NCI-H2196 treated with DMSO at 0.1 percent for 48 hours (cell line): ENCODE results near the gene EPHA4.

Experiments
- DNase-seq: peaks from one replicate; lab custom pipeline; 2025; ENCODE audit not compliant: unreplicated experiment; lab: John Stamatoyannopoulos, UW

The EPHA4 gene

DNA sequence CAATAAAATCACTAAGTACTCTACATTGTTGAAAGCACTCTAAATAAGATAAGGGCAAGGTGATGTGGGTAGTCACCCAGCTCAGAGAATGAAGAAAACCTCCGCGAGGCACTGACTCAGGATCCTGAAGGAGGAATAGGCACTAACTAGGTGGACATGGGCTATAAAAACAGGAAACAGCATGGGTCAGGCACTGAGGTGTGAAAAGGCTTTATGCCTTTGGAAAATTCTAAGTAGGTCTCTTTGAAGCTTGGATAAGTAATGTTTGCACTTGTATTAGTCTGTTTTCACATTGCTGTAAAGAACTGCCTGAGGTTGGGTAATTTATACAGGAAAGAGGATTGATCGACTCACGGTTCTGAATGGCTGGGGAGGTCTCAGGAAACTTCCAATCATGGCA is 161.6 kb downstream of the EPHA4 start:
- DNase-seq: no peak

DNA sequence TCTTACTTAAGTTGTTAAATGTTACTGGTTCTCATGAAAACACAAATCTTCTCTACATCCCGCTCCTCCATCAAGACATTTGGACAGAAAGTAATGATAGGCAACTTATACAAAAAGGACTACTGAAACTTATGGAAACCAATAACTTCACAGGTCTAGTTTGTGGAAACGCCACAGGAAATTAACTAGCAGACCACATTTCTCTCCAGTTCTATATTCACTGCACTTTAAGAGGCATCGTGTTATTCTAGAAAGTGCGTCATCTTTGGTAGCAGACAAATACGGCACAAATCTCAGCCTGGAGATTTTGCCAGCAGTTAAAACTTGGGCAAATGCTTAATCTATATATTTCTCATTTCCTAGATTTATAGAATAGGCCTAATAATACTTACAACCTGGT is 164.3 kb downstream of the EPHA4 start:
- DNase-seq: no peak

DNA sequence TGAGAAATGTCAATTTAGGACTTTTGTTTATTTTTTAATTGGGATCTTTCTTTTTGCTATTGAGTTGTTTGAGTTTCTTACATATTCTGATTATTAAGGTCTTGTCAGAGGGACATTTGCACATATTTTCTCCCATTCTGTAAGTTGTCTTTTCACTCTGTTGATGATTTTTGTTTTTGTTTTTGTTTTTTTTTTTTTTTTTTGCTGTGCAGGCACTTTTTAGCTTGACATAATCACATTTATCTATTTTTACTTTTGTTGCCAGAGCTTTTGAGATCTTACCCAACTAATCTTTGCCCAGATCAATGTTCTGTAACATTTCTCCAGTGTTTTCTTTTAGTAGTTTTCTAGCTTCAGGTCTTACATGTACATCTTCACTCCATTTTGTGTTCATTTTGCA is 166.6 kb downstream of the EPHA4 start:
- no peak for DNase-seq

DNA sequence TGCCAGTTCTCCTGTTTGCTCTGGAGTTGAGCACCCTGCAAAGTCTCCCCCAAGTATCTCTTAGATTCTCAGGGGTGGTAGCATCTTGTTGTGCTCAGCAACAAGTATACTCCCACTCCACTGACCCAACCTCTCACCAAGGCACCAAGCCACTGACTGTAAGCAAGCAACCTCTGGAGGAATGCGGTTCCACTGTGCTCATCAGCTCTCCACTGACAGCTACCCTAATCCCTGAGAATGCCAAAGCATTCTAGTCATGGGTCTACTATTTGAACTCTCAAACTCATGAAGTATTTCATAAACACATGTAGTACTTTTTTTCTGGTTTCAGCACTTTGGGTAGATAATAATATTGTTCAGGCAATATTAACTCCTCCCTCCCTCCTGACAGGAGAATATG is 170.0 kb downstream of the EPHA4 start:
- DNase-seq: no peak

DNA sequence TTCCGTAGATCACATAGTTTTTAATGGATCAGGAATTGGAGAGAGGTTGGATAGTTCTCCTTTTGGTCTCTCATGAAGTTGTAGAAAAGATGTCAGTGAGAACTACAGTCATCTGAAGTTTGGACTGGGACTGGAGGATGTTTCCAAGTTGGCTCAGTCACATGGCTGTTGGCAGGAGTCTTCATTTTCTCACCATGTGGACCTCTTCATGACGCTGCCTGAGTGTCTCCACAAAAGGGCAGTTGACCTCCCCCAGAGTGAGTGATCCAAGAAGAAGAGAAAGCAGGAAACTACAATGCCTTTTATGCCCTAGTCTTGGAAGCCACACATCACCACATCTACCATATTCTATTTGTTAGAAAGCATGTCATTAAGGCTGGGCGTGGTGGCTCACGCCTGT is 171.7 kb downstream of the EPHA4 start:
- no peak for DNase-seq

DNA sequence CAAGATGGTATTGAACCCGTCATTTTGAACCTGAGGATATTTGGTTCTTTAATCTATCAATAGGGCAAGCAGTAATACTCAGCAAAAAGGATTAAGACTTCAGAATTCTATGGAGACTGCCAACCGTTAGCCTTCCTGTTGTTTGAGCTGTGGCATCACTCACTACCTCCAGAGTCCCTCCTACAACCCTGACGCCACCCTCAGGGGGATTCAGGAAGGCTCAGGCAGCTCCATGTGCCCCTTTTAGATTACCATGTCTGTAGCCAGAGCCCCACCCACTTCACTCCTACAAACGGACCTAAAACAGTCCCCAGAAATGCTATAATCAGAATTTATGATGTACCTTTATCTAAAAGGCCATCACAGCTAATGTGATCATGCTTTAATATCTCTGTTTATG is 172.9 kb downstream of the EPHA4 start:
- DNase-seq: no peak

DNA sequence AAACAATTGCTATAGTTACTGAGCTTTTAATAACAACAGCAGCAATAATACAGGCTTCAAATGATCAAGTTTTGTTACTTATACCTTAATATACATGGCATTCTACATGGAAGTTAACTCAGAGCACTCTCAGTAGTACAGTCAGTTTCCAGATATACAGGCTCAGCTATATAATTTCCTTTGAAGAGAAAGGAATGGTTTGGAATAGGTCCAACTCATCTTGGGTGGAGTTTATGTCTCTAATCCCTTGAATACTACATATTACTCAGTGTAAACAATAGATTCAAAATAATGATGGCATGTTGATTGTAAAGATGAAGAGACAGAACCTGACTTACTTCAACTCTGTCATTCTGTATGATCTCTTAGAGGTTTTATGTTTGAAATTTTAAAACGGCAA is 174.9 kb downstream of the EPHA4 start:
- DNase-seq: no peak

DNA sequence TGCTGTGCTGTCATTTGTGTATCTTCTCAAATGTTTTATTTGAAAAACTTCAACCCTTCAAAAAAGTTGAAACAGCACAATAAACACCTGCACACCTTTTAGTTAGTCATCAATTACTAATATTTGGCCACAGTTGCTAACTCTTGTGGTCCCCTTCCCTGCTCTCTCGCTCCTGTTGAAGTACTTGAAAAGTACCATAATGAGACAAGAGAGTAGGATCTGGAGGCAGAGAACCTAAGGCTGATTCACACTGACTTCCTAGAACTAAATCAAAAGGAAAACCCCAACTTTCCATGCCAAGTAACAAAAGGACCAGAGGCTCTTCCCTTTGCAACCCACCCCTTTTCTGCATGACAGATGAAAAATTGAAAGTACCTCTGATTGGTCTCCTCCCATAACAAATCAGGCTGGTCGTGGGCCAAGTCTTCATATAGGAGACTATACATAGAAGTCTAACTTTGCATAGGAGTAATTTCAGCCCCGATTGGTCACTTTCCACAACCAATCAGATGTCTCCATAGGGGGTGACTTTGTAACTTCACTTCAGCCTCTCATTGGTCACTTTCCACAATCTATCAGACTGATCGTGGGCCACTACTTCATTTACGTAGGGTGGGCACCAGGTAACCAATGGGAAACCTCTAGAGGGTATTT is 179.7 kb downstream of the EPHA4 start:
- DNase-seq: no peak

DNA sequence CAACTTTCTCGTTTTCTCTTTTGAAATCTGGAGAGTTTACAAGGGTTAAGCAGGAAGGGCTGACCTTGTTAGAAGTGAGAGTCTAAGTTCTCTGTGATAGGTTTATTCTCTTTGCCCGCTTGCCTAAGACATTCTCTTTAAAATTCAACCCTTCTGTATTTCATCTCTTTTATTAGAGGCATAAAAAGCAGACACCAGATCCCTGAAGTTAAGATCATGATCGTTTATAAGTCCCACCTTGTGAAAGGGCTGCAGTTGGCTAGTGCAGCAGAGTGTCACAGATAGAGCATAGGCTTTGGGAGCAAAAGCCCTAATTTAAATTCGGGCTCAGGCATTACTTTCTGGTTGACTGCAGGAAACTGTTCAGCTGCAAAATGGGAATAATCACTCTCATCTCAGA is 181.2 kb downstream of the EPHA4 start:
- no peak for DNase-seq

DNA sequence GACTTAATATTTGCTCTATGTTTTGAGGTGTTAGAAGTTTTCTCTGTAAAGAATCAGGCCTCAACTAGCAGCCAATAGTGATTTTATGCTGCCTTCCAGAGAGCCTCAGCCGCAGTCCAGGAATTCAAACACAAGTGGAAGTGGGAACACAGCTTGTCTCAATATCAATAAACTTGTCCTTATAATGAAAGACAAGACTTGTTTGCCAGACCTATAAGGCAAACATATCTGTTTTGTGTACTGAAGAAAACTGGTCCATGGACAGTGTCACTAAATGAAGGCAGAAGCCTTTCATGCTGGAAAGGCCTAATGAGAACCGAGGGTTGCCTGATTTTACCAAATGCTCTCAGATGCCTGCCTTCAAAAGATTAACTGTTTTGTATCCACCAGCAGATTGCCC is 182.2 kb downstream of the EPHA4 start:
- no peak for DNase-seq

DNA sequence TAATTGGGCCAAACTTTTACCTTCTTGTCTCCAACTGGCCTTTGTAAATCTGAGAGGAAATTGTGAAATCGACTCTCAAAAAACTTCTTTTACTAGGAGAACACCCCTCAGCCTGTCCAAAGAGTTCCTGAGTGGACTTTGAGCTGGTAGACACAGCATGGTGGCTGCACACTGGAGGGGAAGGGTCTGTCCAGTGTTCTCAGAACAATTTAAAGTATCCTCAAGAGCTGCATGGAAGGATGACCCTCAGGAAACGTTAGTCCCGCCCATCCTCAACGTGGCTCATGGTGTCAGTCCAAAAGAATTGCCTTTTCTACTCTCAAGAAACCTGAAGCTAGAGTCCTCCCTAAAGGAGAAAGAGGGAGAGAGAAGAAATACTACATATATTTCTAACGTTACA is 182.7 kb downstream of the EPHA4 start:
- DNase-seq: no peak

DNA sequence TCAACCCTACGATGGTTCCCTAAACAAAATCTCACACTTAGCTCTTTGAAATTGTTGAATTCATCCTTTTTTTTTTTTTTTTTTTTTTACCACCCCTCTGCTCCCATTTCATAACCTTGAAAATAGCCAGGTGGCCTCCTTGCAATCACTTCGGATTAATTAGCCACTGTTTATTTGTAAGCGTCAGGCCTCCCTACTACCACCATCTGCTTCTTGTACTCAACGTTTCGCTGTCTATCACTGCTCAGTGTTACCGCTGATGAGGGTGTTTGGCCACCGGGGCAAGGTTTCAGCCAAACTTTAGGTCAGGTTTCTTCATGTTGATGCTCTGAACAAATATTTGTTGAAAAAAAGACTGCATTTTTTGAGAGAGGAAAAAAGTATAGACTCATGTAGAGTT is 183.2 kb downstream of the EPHA4 start:
- no peak for DNase-seq

DNA sequence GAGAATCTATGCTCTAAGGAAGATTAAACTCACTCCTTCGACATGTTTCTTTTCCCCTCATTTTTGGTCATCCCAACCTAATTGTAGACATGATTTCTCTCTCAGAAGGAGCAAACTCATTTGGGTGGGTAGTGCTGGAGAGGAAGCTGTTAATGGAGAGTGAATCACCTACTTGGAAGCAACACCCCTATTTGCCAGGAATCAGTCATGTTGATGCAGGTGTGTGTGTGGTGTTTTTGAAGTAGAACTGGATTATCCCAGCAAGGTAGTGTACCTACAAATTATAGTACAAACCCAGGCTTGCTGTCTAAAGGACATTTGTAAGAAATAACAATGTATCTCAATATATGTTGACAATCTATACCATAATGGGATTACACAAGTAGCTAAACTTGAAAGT is 186.4 kb downstream of the EPHA4 start:
- no peak for DNase-seq

DNA sequence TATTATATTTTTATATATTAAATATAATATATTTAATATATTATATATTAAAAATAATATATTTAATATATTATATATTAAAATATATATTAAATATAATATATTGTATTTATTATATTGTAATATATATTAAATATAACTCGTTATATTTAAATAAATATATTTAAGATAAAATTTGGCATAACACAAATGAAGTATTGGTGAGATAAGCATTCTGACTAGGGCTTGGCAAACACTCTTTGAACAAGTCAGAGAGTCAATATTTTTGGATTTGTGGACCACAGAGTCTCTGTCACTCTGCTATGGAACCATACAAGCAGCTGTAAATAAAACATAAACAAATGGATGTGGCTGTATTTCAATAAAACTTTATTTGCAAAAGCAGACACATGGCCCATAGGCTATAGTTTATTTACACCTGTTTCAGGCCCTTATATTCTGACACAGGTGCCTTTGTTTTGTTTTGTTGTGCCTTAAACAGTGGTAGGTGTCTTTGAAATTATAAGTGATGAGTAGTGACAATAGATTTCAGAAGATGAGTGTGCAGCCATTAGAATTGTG is 190.1 kb downstream of the EPHA4 start:
- DNase-seq: no peak

DNA sequence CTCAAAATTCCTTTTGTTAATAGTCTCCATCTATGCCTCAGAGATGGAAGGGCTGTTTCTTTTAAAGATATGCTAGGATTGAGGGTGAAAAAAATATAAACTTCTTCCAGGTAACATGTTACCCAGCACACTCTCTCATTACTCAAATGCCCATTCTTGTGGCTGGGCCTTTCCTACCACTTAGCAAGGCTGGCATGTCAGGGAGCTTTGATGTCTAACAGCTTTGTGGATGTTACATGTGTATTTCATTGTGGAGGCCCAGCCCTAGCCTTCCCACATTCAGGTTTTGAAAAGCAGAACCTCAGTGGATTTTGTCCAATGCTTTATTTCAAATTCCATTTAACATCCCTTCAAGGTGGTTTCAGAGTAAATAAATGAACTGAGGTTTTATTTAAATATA is 191.4 kb downstream of the EPHA4 start:
- DNase-seq: no peak

DNA sequence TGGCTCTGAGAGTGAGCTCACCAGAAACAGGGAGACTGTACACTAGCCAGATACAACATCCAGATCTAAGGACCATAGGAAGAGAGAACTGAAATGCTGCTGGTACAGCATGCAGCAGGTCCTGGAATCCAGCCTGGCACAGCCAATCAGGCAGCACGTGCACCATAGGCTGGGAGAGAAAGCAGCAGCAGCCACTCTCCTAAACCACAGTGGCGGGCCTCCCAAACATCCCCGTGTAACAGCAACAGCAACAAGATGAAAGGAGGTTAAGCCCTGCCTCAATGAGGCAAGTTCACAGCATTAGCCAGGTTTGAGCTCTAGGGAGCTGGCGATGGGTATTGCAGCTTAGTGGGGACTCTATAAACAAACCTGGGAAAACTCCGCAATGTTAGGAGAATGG is 192.0 kb downstream of the EPHA4 start:
- no peak for DNase-seq

DNA sequence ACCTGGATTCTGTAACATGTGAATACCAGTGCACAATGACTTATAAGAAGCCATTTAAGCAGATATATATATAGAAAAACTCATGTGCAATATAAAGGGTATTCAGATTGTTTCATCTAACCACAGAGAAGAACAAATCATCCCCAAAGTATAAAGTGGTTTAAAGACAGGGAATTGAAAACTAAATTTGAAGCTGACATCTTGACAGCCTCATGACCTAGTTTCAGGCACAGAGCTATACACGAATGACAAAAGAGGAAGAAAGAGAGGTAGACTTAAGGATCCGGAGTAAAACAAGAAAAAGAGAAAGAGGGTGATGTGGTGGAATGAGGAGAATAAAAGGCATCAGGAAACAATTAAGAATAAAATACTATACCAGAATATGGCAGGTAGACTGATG is 194.5 kb downstream of the EPHA4 start:
- no peak for DNase-seq

DNA sequence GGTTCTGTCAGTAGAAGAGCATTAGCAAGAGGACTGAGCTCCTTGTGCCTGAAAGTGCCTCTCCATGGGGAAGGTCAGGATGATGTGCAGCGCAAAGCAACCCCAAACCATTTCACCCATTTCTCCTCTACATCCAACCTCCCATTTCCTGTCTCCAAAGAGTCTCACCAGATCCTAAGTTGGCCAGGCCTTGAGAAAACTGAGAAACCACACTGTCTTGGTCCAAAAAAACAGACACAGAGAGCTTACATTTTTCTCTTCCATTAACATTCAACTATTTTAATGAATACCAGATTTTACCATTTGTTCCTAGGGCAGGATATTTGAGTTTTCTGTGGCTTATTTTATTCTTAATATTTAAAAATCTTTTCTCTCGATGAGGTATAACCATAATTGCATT is 195.0 kb downstream of the EPHA4 start:
- no peak for DNase-seq

DNA sequence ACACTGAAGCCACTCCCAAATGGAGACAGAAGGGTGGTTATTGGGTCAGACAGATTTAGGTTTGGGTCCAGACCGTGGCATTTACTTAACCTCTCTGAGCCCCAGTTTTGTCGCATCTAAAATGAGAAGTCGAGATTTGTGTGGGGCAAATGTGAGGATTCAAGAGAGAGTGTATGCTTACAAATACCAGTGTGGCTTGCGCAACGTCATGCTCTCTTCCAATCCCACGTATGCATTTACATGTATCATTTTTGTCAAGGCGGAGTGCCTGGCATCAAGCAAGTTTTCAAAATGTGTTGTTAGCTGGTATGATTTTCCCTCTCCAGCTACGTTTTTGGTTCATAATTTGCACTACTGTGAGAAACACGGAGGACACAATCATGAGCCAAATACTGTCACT is 197.9 kb downstream of the EPHA4 start:
- DNase-seq: no peak

DNA sequence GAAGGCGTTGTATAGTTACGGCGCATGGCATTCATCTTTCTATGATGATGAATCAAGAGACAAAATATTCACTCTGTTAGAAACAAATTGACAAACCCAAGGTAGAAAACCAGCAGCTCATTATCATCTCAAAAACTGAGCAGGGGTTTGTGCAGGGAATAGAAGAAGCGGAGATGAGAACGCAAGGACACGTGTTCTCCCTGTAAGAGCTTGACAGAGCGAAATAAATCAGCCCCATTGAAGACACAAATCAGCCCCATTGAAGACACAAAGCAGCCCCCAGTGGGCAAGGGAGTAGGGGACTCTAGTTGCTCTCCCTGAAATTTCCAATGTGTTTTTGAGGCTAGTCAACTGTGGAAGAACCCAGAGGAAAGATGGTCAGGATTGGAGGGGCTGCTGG is 199.2 kb downstream of the EPHA4 start:
- DNase-seq: no peak

DNA sequence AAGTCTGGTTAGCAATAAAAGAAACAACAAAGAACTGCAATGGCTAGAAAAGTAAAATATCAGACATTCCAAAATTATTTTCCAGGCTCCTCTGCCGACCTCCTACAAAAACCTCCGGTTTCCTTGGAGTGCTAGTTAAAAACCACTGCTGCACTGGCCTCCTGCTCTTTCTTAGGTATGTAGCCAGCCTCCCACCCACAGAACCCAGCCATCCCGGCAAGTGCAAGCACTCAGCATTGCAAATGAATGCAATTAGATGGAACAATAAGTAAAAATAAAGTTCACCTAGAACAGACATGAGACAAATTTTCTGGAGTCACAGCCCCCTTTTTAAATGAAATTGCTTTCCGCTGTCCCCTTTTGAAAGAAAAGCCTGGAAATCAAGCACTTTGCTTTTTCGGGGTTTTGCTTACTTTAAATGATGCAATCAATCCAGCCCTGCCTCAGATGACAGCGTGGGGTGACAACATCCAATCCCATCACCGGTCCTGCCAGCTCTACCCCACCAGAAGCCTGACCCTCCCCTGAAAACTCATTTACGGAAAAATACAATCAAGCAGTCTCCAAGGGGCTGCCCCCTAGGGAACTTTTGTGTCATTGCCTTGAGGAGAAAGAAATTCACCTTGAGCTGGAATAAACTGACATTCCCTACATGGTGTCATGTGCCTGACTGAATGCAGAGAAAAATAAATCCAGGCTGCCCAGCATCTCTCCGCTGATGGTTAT is 199.8 kb downstream of the EPHA4 start:
- no peak for DNase-seq

DNA sequence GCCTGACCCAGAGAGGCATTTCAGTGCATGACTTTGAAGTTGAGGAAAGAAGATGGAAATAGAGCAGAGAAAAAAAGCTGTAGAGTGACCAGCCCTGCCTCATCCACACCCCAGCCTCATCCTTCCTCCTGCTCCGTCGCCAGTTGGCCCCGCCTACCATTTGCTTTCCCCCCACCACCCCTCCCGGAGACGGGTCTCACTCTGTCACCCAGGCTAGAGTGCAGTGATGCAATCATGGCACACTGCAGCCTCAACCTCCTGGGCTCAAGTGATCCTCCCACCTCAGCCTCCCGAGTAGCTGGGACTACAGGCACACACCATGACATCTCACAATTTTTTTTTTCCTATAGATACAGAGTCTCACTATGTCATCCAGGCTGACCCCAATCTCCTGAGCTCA is 200.8 kb downstream of the EPHA4 start:
- DNase-seq: no peak

DNA sequence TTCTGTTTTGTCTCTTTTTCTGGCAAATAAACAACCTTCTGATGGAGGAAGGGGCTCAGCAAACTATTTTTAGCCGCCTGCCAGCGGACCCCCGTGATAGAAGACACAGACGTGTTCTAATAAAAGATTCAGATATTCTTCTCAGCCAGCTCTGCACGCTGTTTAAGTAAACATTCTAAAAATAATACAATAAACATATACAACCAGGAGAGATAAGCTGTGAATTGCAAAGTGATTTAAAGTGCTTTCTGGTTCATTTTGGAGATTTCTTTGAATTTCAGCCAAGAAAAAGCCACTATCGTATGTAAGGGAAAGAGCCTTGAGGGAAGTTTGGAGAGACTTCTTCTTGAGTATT is 201.3 kb downstream of the EPHA4 start:
- DNase-seq: no peak
